Right atrium auricular region (tissue), 2 donors: ENCODE data around the gene DUSP9. TPM values are rescaled to one million over a fixed set of nuclear protein-coding genes. Genes with fewer than 3 reads are reported as not detected.

Source experiments
- DNase-seq: peaks from one replicate; pipeline ENCODE4 v3.0.0-alpha.2; 2019; ENCODE audit warnings: low spot score
- H3K27ac ChIP-seq, 2 donors: fragments of 200-600 bp; sonication (generic); 1 replicate in 1 of 2; 2 replicates in 1 of 2; pipeline ENCODE4 v1.5.1; 2016 to 2019
- H3K27me3 ChIP-seq, 2 donors: fragments of 200-600 bp; sonication (generic); one replicate each; pipeline versions ENCODE4 v1.5.1 to v1.6.0; 2017 to 2019
- H3K36me3 ChIP-seq: fragments of 200-600 bp; sonication (generic); one replicate; pipeline ENCODE4 v1.5.1; 2016
- H3K4me1 ChIP-seq, 2 donors: fragments of 200-600 bp; sonication (generic); one replicate each; pipeline versions ENCODE4 v1.5.1 to v1.6.0; 2017 to 2019
- H3K4me3 ChIP-seq, 2 donors: fragments of 200-600 bp; sonication (generic); 1 replicate in 1 of 2; 2 replicates in 1 of 2; pipeline ENCODE4 v1.5.1; 2017 to 2019; ENCODE audit warnings: mild to moderate bottlenecking in 1 of 2, moderate library complexity in 1 of 2
- H3K9me3 ChIP-seq, 2 donors: fragments of 200-600 bp; sonication (generic); one replicate each; pipeline ENCODE4 v1.5.1; 2019
- total RNA-seq, 2 donors: library from RNA; depleted of rRNA; stranded (reverse); fragments of >200 nt; gene quantifications; one replicate each; pipeline ENCODE4 v1.1.0, GENCODE V29; 2016
- TF ChIP-seq, protein P1 (sequence below), 2 donors: fragments of 200-600 bp; sonication (generic); IDR thresholded peaks; one replicate each; pipeline ENCODE4 v1.5.1; 2019; ENCODE audit warnings: antibody characterized with exemption in 2 of 2

Gene DUSP9
- total RNA-seq, 2 donors from 2014 or later: not detected

DNA sequence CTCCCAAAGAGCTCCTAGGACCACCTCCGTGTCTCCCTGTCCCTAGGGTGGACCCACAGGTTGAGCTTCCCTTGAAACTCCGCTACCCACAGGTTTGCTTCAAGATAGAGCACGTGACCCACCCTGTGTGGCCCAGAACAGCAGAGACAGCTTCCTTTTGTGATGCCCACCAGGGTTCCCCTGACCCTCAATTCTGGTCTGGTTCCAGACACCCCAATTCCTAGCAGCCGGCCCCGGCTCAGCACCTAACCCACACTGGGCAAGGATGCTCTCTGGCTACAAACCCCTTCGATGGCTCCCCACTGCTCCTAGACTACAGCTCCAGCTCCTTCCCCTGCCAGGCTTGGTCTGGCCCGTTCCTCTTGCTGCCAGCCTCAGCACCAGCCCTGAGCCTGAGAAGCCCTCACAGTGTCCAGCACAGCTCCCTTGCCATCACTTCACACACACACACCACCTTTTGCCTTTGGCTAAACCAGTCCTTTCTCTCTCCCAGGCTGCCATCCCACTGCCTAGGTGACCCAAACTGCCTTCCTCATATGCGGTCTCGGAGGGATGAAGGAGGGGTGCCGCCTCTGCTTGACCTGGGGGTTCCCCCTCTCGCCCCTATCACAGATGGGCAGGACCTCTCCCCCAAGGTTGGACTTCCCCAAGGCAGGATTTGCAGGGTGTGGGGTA lies 20.4 kb downstream of the DUSP9 start:
- H3K4me3 ChIP-seq: no peak overlapping the region
- peaks cover 0 to 4% of the 10 kb centered on the region in 2 donors for H3K9me3 ChIP-seq
- H3K27me3 ChIP-seq: no peaks in the 10 kb centered on the region
- no peaks in the 10 kb centered on the region for H3K4me1 ChIP-seq
- DNase-seq: no peak
- TF ChIP-seq, protein P1, sequence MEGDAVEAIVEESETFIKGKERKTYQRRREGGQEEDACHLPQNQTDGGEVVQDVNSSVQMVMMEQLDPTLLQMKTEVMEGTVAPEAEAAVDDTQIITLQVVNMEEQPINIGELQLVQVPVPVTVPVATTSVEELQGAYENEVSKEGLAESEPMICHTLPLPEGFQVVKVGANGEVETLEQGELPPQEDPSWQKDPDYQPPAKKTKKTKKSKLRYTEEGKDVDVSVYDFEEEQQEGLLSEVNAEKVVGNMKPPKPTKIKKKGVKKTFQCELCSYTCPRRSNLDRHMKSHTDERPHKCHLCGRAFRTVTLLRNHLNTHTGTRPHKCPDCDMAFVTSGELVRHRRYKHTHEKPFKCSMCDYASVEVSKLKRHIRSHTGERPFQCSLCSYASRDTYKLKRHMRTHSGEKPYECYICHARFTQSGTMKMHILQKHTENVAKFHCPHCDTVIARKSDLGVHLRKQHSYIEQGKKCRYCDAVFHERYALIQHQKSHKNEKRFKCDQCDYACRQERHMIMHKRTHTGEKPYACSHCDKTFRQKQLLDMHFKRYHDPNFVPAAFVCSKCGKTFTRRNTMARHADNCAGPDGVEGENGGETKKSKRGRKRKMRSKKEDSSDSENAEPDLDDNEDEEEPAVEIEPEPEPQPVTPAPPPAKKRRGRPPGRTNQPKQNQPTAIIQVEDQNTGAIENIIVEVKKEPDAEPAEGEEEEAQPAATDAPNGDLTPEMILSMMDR (IDR thresholded peaks at IDR 0.05): no peak
- H3K36me3 ChIP-seq: no peaks in the 10 kb centered on the region
- H3K27ac ChIP-seq: no peak overlapping the region

DNA sequence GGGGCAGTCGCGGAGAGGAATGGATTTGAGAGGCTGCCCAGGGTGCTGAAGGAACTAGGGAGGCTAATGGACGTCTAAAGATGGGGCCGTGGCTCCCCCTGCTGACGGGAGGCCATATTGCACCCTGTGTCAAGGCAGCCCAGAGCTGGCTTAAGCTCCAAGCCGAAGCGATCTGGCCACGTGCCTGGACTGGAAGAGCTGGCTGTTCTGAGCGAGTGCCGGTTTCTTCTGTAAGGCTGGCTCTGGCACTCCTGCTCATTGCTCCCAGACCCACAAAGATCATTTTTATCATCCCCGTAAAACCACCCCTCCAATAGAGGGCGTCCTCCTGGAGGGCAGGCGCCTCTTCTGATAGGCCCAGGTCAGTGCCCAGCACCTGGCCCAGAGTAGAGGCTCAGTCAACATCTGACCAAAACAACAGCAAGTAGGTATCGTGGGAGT lies 21.0 kb downstream of the DUSP9 start:
- no peaks in the 10 kb centered on the region for H3K4me1 ChIP-seq
- TF ChIP-seq, protein P1 (IDR thresholded peaks at IDR 0.05): peak; percentile 43 to 79
- no peaks in the 10 kb centered on the region for H3K27me3 ChIP-seq
- no peak overlapping the region for H3K4me3 ChIP-seq
- H3K27ac ChIP-seq: no peak overlapping the region
- H3K9me3 ChIP-seq: peaks cover 0 to 4% of the 10 kb centered on the region in 2 donors
- peak; percentile 82 for DNase-seq
- H3K36me3 ChIP-seq: no peaks in the 10 kb centered on the region

- Histone ChIP-seq H3K4me3 (no peak overlapping the region), H3K9me3 (peaks cover 0 to 4% of the 10 kb centered on the region in 2 donors), H3K4me1 (no peaks in the 10 kb centered on the region), H3K36me3 (no peaks in the 10 kb centered on the region), H3K27me3 (no peaks in the 10 kb centered on the region), H3K27ac (no peak overlapping the region)
- TF ChIP-seq, protein P1 (IDR thresholded peaks at IDR 0.05): no peak
- DNase-seq: no peak
These were observed 21.6 kb downstream of the DUSP9 start for GRCh38 chrX:153668423-153669173.

- Histone ChIP-seq H3K4me1 (no peaks in the 10 kb centered on the region), H3K27me3 (no peaks in the 10 kb centered on the region), H3K27ac (no peak overlapping the region), H3K9me3 (peaks cover 0 to 4% of the 10 kb centered on the region in 2 donors), H3K36me3 (no peaks in the 10 kb centered on the region), H3K4me3 (no peak overlapping the region)
- DNase-seq: no peak
- TF ChIP-seq, protein P1 (IDR thresholded peaks at IDR 0.05): peak; percentile 46 to 81
These were observed 22.3 kb downstream of the DUSP9 start for GRCh38 chrX:153669174-153669890.

DNA sequence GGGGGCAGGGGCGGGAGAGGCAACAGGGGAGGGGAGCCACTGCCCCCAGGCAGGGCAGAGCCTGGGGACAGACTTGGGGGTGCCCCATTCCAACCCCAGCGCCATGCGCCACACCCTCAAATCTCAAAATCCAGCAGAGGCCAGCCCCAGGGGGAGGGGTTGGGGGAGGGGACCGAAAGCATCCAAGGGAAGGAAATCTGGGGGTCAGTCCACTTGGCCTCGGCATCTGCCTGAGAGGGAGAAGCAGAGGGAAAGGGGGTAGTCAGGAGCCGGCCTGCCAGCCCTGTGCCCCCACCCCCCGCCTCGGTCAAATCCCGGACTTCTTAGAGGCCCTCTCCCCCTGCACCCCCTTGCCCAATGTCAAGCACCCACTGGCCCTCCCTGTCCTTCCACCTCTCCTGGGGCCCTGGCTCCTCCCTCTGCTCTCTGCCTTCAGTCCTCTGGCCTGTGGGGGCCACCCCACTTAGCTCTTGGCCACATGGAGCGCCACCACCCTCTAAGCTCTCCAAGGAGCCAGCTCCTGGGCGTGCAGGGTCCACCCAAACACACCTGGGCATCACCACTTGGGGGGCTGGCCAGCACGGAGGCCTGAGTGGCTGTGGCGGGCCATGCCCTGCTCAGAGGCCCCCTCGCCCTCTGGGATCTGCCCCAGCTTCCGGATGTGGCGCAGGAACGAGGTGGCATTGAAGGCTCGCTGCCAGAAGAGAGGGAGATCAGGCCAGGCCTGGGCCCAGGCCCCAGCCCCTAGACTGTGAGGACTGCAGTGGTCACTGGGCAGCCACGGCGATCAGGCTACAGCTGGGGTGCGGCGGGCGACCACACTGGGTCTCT lies 23.1 kb downstream of the DUSP9 start:
- Histone ChIP-seq H3K27me3 (no peaks in the 10 kb centered on the region), H3K27ac (no peak overlapping the region), H3K4me3 (no peak overlapping the region), H3K4me1 (no peaks in the 10 kb centered on the region), H3K9me3 (peaks cover 0 to 1% of the 10 kb centered on the region in 2 donors), H3K36me3 (no peaks in the 10 kb centered on the region)
- TF ChIP-seq, protein P1 (IDR thresholded peaks at IDR 0.05): no peak
- no peak for DNase-seq
